Measurements from ENCODE around the gene TRPM3.

DNA sequence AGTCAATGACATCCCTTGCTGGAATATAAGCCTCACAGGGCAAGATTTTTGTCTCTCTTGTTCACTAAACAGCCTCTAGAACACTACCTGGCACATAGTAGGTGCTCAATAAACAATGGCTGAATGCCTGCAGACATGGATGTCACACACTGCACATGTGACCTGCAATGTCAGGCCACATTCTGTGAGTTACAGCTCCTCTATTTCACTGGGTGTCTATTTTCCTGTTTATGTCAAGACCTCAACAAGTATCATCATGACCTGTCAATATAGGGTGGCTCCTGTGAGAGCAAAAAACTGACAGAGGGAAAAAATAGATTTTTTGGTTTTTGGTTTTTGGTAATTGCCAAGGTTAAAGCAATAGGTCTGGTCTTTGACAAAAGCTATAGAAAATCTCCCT, 562.3 kb downstream of the TRPM3 start:
- TF ChIP-seq, protein P1, sequence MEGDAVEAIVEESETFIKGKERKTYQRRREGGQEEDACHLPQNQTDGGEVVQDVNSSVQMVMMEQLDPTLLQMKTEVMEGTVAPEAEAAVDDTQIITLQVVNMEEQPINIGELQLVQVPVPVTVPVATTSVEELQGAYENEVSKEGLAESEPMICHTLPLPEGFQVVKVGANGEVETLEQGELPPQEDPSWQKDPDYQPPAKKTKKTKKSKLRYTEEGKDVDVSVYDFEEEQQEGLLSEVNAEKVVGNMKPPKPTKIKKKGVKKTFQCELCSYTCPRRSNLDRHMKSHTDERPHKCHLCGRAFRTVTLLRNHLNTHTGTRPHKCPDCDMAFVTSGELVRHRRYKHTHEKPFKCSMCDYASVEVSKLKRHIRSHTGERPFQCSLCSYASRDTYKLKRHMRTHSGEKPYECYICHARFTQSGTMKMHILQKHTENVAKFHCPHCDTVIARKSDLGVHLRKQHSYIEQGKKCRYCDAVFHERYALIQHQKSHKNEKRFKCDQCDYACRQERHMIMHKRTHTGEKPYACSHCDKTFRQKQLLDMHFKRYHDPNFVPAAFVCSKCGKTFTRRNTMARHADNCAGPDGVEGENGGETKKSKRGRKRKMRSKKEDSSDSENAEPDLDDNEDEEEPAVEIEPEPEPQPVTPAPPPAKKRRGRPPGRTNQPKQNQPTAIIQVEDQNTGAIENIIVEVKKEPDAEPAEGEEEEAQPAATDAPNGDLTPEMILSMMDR (IDR thresholded peaks at IDR 0.05 in 4 of 5, conservative IDR thresholded peaks at IDR 0.05 in 1 of 5) = no peak
- TF ChIP-seq POLR2A (IDR thresholded peaks at IDR 0.05) = no peak

Data from gastrocnemius medialis (tissue), 4 donors.